GM21447 (cell line): ENCODE data around the gene ZSWIM6.
A peak's percentile ranks its signal among the peaks of the same experiment; 100 is the strongest.

Source experiments
- ATAC-seq: cut with Tn5 transposase; IDR thresholded peaks from one replicate; pipeline ENCODE4 v1.9.1; 2021; ENCODE audit not compliant: unreplicated experiment

Gene ZSWIM6

GRCh38 chr5:61331407-61332357, at the start of gene ZSWIM6:
TSS of gene ZSWIM6 (plus strand) at chr5:61332258. CDS start at chr5:61332273, 15 bp downstream.
- peak; percentile 68 for ATAC-seq

GRCh38 chr5:61283471-61283870, 48.6 kb upstream of the ZSWIM6 start:
- ATAC-seq = no peak

- no peak for ATAC-seq
These were observed 46.5 kb upstream of the ZSWIM6 start for GRCh38 chr5:61285531-61285930.

- ATAC-seq = no peak
These were observed 45.5 kb upstream of the ZSWIM6 start for GRCh38 chr5:61286446-61287132.

GRCh38 chr5:61287474-61287873, 44.6 kb upstream of the ZSWIM6 start:
- ATAC-seq = no peak

- no peak for ATAC-seq
These were observed 42.8 kb upstream of the ZSWIM6 start for GRCh38 chr5:61289241-61289640.

GRCh38 chr5:61289669-61290306, 42.3 kb upstream of the ZSWIM6 start:
- no peak for ATAC-seq

GRCh38 chr5:61290791-61291210, 41.3 kb upstream of the ZSWIM6 start:
- ATAC-seq = no peak

GRCh38 chr5:61292062-61292657, 39.9 kb upstream of the ZSWIM6 start:
- no peak for ATAC-seq

- ATAC-seq = no peak
These were observed 39.0 kb upstream of the ZSWIM6 start for GRCh38 chr5:61293071-61293470.

- no peak for ATAC-seq
These were observed 38.2 kb upstream of the ZSWIM6 start for GRCh38 chr5:61293873-61294272.

GRCh38 chr5:61295365-61295764, 36.7 kb upstream of the ZSWIM6 start:
- ATAC-seq = no peak

- no peak for ATAC-seq
These were observed 34.0 kb upstream of the ZSWIM6 start for GRCh38 chr5:61298066-61298465.

- ATAC-seq = no peak
These were observed 33.5 kb upstream of the ZSWIM6 start for GRCh38 chr5:61298580-61298979.

- ATAC-seq = no peak
These were observed 32.8 kb upstream of the ZSWIM6 start for GRCh38 chr5:61299261-61299681.

- ATAC-seq = no peak
These were observed 30.5 kb upstream of the ZSWIM6 start for GRCh38 chr5:61301341-61302199.

- ATAC-seq = no peak
These were observed 29.9 kb upstream of the ZSWIM6 start for GRCh38 chr5:61302200-61302563.

- no peak for ATAC-seq
These were observed 28.7 kb upstream of the ZSWIM6 start for GRCh38 chr5:61303346-61303745.

- no peak for ATAC-seq
These were observed 27.3 kb upstream of the ZSWIM6 start for GRCh38 chr5:61304590-61305381.
